ENCODE data around the gene TAPBP.

DNA sequence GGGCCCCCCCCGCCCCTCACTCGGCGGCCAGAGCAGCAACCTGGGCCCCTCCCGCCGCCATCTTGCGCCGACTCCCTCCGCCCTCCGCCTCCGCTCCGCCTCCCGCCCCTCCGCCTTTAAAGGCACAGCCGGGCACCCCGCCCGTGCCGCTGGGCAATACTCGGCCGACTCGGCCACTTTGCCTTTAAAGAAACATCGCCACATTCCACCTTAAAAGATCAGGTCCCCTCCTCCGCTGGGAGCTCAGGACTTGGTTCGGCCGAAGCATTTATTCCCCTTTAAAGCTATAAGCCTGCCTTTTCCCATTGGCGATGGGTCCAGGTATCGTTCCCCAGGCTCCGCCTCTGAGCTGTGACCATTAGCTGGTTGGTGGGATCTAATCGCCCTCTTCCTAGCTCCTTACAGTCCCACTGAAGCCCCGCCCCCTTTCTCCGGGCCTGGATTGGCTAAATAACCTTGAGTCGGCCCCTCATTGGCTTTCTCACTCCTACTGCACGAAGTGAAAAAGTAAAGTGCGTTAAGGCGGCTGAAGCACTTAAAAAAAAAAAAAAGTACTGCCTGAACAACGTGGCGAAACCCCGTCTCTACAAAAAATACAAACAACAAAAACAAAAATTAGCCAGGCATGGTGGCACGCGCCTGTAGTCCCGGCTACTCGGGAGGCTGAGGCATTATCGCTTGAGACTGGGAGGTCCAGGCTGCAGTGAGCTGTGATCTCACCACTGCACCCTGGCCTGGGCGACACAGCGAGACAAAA, 4.0 kb upstream of the TAPBP start, which contains the start of gene ZBTB22:
- TF ChIP-seq, protein P1, sequence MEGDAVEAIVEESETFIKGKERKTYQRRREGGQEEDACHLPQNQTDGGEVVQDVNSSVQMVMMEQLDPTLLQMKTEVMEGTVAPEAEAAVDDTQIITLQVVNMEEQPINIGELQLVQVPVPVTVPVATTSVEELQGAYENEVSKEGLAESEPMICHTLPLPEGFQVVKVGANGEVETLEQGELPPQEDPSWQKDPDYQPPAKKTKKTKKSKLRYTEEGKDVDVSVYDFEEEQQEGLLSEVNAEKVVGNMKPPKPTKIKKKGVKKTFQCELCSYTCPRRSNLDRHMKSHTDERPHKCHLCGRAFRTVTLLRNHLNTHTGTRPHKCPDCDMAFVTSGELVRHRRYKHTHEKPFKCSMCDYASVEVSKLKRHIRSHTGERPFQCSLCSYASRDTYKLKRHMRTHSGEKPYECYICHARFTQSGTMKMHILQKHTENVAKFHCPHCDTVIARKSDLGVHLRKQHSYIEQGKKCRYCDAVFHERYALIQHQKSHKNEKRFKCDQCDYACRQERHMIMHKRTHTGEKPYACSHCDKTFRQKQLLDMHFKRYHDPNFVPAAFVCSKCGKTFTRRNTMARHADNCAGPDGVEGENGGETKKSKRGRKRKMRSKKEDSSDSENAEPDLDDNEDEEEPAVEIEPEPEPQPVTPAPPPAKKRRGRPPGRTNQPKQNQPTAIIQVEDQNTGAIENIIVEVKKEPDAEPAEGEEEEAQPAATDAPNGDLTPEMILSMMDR (IDR thresholded peaks at IDR 0.05): peak in 1 of 3 experiments; percentile 26
- TF ChIP-seq POLR2A (IDR thresholded peaks at IDR 0.05; ENCODE audit: low read depth) (no peak), EP300 (IDR thresholded peaks at IDR 0.05) (no peak), POLR2AphosphoS5 (IDR thresholded peaks at IDR 0.05) (peak; percentile 68 to 74)
